Neural cell (in vitro differentiated cells): ENCODE results near the gene ONECUT3.

Experiments
- CTCF ChIP-seq: fragments of 450-650 bp; IDR thresholded peaks from 2 replicates; pipeline ENCODE4 v1.5.1; 2014; ENCODE audit warnings: antibody characterized with exemption, mild to moderate bottlenecking, moderate library complexity; ENCODE audit not compliant: poor library complexity, severe bottlenecking
- EP300 ChIP-seq: fragments of 450-650 bp; conservative IDR thresholded peaks from 2 replicates; pipeline ENCODE4 v1.6.1; 2014; ENCODE audit warnings: antibody characterized with exemption, mild to moderate bottlenecking, moderate library complexity; ENCODE audit not compliant: poor library complexity, severe bottlenecking
- EZH2 ChIP-seq: fragments of 200-600, 300-800 bp; shearing (Covaris generic), sonication (generic); IDR thresholded peaks from 2 replicates; pipeline ENCODE4 v1.6.1; 2014; ENCODE audit warnings: antibody characterized with exemption, low read length, borderline replicate concordance, mild to moderate bottlenecking; ENCODE audit not compliant: insufficient read depth, poor library complexity, severe bottlenecking
- POLR2AphosphoS5 ChIP-seq: IDR thresholded peaks from 2 replicates; pipeline ENCODE4 v1.6.1; 2012
- RAD21 ChIP-seq: fragments of 450-650 bp; conservative IDR thresholded peaks from 2 replicates; pipeline ENCODE4 v1.6.1; 2014; ENCODE audit warnings: antibody characterized with exemption, mild to moderate bottlenecking, moderate library complexity
- REST ChIP-seq: IDR thresholded peaks from 2 replicates; pipeline ENCODE4 v1.6.1; 2012; ENCODE audit warnings: borderline replicate concordance
- SMC3 ChIP-seq: fragments of 450-650 bp; conservative IDR thresholded peaks from 2 replicates; pipeline ENCODE4 v1.6.1; 2014; ENCODE audit warnings: antibody characterized with exemption, mild to moderate bottlenecking, moderate library complexity; ENCODE audit not compliant: poor library complexity

- no peak for TF ChIP-seq CTCF
- TF ChIP-seq EZH2, result no peak
- TF ChIP-seq RAD21, result no peak
- no peak for TF ChIP-seq EP300
- no peak for TF ChIP-seq REST
- TF ChIP-seq POLR2AphosphoS5, result no peak
- no peak for TF ChIP-seq SMC3
Observed at GRCh38 chr19:1823020-1823419, 69.7 kb downstream of the ONECUT3 start.
